ENCODE data around the gene CD151. TPM values are rescaled to one million over a fixed set of nuclear protein-coding genes. Genes with fewer than 3 reads are reported as not detected.

The CD151 gene
- total and polyA plus RNA-seq, 2 experiments from 2014 or later, result 248 to 356 TPM

GRCh38 chr11:846496-847098, 13.8 kb downstream of the CD151 start:
- TF ChIP-seq EZH2phosphoT487 (IDR thresholded peaks at IDR 0.05; ENCODE audit: low read depth, severe bottlenecking, unreplicated experiment) (no peak), EZH2 (IDR thresholded peaks at IDR 0.05; ENCODE audit: borderline replicate concordance) (no peak), CTCF (IDR thresholded peaks at IDR 0.05; ENCODE audit: poor library complexity) (no peak)
- no peak overlapping the region for H2AFZ ChIP-seq
- no peaks in the 10 kb centered on the region for H3K9me2 ChIP-seq (replicated peaks; ENCODE audit: insufficient read depth)
- H3K4me1 ChIP-seq (ENCODE audit: insufficient read depth), result peaks cover 55% of the 10 kb centered on the region
- H3K4me2 ChIP-seq, result peak overlapping the region; percentile 94
- H3K9me3 ChIP-seq (ENCODE audit: low read depth), result no peaks in the 10 kb centered on the region
- 91% methylated on average over 11 of the region's 11 CpGs for whole genome bisulfite sequencing (ENCODE audit: low lambda C conversion rate, missing lambda C conversion rate)
- peaks cover 7% of the 10 kb centered on the region for H3K79me2 ChIP-seq
- H3K4me3 ChIP-seq, result no peak overlapping the region
- peak overlapping the region; percentile 72 for H3K27ac ChIP-seq
- DNase-seq (ENCODE audit: low spot score), result no peak
- peaks cover 24% of the 10 kb centered on the region for H4K20me1 ChIP-seq (ENCODE audit: insufficient read depth, poor library complexity, severe bottlenecking)
- H3K27me3 ChIP-seq, result peaks cover 4% of the 10 kb centered on the region
- H3K36me3 ChIP-seq (replicated peaks; ENCODE audit: insufficient read depth, low read depth), result no peaks in the 10 kb centered on the region

- H3K4me3 ChIP-seq, result no peak overlapping the region
- no peaks in the 10 kb centered on the region for H3K9me2 ChIP-seq (replicated peaks; ENCODE audit: insufficient read depth)
- H4K20me1 ChIP-seq (ENCODE audit: insufficient read depth, poor library complexity, severe bottlenecking), result peaks cover 18% of the 10 kb centered on the region
- H3K36me3 ChIP-seq (replicated peaks; ENCODE audit: insufficient read depth, low read depth), result no peaks in the 10 kb centered on the region
- H3K4me2 ChIP-seq, result peak overlapping the region; percentile 96
- peaks cover 55% of the 10 kb centered on the region for H3K4me1 ChIP-seq (ENCODE audit: insufficient read depth)
- no peak overlapping the region for H2AFZ ChIP-seq
- H3K27me3 ChIP-seq, result peaks cover 4% of the 10 kb centered on the region
- no peak for DNase-seq (ENCODE audit: low spot score)
- no peak overlapping the region for H3K27ac ChIP-seq
- H3K79me2 ChIP-seq, result no peaks in the 10 kb centered on the region
- H3K9me3 ChIP-seq (ENCODE audit: low read depth), result no peaks in the 10 kb centered on the region
- no peak for TF ChIP-seq EZH2 (IDR thresholded peaks at IDR 0.05; ENCODE audit: borderline replicate concordance)
- no peak for TF ChIP-seq CTCF (IDR thresholded peaks at IDR 0.05; ENCODE audit: poor library complexity)
- no peak for TF ChIP-seq EZH2phosphoT487 (IDR thresholded peaks at IDR 0.05; ENCODE audit: low read depth, severe bottlenecking, unreplicated experiment)
- WGBS (ENCODE audit: low lambda C conversion rate, missing lambda C conversion rate), result 98% methylated on average over 10 of the region's 18 CpGs
These were observed 15.1 kb downstream of the CD151 start for GRCh38 chr11:847876-848275.

DNA sequence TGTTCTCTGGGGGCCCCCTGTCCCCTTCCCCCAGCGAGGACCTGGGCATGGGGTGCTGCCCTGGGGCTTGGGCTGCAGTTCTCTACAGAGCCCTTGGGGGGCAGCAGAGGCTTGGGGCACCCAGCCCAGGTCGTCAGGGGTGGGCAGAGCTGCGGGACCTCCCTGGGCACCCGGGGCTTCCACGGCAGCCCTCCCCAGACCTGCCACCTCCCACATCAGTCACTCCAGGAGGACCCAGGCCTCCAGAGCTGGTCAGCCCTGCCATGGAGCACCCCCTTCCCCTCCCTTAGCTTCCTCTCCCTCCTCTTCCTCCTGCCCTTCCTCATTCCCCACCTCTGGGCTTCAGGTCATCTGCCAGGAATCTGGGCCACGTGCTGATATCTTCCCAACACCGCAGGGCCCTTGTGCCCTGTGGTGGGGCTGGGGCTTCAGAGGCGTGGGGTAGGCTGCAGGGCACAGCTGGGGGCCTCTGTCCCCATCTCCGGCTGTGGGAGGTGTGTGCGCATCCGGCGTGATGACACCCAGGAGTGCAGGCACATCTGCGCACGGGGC, 15.7 kb downstream of the CD151 start:
- H4K20me1 ChIP-seq (ENCODE audit: insufficient read depth, poor library complexity, severe bottlenecking), result peaks cover 18% of the 10 kb centered on the region
- peak overlapping the region; percentile 96 for H3K4me2 ChIP-seq
- H3K9me2 ChIP-seq (replicated peaks; ENCODE audit: insufficient read depth), result no peaks in the 10 kb centered on the region
- TF ChIP-seq EZH2 (IDR thresholded peaks at IDR 0.05; ENCODE audit: borderline replicate concordance) (no peak), CTCF (IDR thresholded peaks at IDR 0.05; ENCODE audit: poor library complexity) (peak; percentile 68)
- no peak overlapping the region for H3K4me3 ChIP-seq
- no peaks in the 10 kb centered on the region for H3K9me3 ChIP-seq (ENCODE audit: low read depth)
- peaks cover 53% of the 10 kb centered on the region for H3K4me1 ChIP-seq (ENCODE audit: insufficient read depth)
- H2AFZ ChIP-seq, result no peak overlapping the region
- 27% methylated on average over 14 of the region's 14 CpGs for WGBS (ENCODE audit: low lambda C conversion rate, missing lambda C conversion rate)
- H3K79me2 ChIP-seq, result no peaks in the 10 kb centered on the region
- no peak overlapping the region for H3K27ac ChIP-seq
- peak; percentile 71 for DNase-seq (ENCODE audit: low spot score)
- H3K36me3 ChIP-seq (replicated peaks; ENCODE audit: insufficient read depth, low read depth), result no peaks in the 10 kb centered on the region
- peaks cover 4% of the 10 kb centered on the region for H3K27me3 ChIP-seq
